Heart left ventricle (tissue), 16 donors: Measurements from ENCODE around the gene MEI1. TPM values are rescaled to one million over a fixed set of nuclear protein-coding genes. Genes with fewer than 3 reads are reported as not detected.

Experiments
- ATAC-seq, 4 donors: fragments of 200-7000 bp; cut with Tn5 transposase; one replicate each; pipeline ENCODE4 v1.9.1; 2020 to 2022; ENCODE audit warnings: moderate library complexity in 4 of 4, mild to moderate bottlenecking in 3 of 4, moderate number of reproducible peaks in 1 of 4
- DNase-seq, 5 donors: peaks; one replicate each; pipeline ENCODE4 v3.0.0-alpha.2; 2020
- H3K27ac ChIP-seq, 12 donors: fragments of 200-600 bp; sonication (generic) in 4 of 12; one replicate each; pipeline versions ENCODE4 v1.5.0 to v1.8.0; 2016 to 2022; ENCODE audit warnings: mild to moderate bottlenecking in 2 of 12
- H3K27me3 ChIP-seq, 9 donors: fragments of 200-600 bp; sonication (generic) in 2 of 9; one replicate each; pipeline versions ENCODE4 v1.5.1 to v1.8.0; 2016 to 2022; ENCODE audit warnings: mild to moderate bottlenecking in 3 of 9
- H3K36me3 ChIP-seq, 9 donors: fragments of 200-600 bp; sonication (generic) in 2 of 9; one replicate each; pipeline versions ENCODE4 v1.5.0 to v1.8.0; 2018 to 2022; ENCODE audit warnings: mild to moderate bottlenecking in 2 of 9
- H3K4me1 ChIP-seq, 12 donors: fragments of 200-600 bp; sonication (generic) in 4 of 12; one replicate each; pipeline versions ENCODE4 v1.5.0 to v1.8.0; 2016 to 2022; ENCODE audit warnings: mild to moderate bottlenecking in 3 of 12
- H3K4me3 ChIP-seq, 12 donors: fragments of 200-600 bp; sonication (generic) in 4 of 12; one replicate each; pipeline versions ENCODE4 v1.5.0 to v1.8.0; 2017 to 2022; ENCODE audit warnings: mild to moderate bottlenecking in 9 of 12, moderate library complexity in 4 of 12
- H3K9me3 ChIP-seq, 12 donors: fragments of 200-600 bp; sonication (generic) in 4 of 12; one replicate each; pipeline versions ENCODE4 v1.5.0 to v1.8.0; 2016 to 2022; ENCODE audit warnings: mild to moderate bottlenecking in 1 of 12
- CTCF ChIP-seq, 12 donors: fragments of 200-600 bp; sonication (generic) in 4 of 12; IDR thresholded peaks; one replicate each; pipeline versions ENCODE4 v1.5.0 to v1.8.0; 2018 to 2022; ENCODE audit warnings: antibody characterized with exemption in 12 of 12, mild to moderate bottlenecking in 5 of 12
- POLR2A ChIP-seq, 2 donors: fragments of 450-650 bp; IDR thresholded peaks; one replicate each; pipeline ENCODE4 v1.6.1; 2017; ENCODE audit warnings: antibody characterized with exemption in 2 of 2, mild to moderate bottlenecking in 2 of 2, moderate library complexity in 2 of 2
- whole genome bisulfite sequencing, 4 donors: extraction: QIAGEN DNeasy Blood & Tissue Kit in 2 of 4; methylation state at CpG; one replicate each; pipeline versions ENCODE4 v1.1.5 to v1.1.7; 2013 to 2018; 5-methylcytosine and 5-hydroxymethylcytosine counted together
- intact Hi-C, 10 donors: fragments of 100-400 bp; cut with DNase I; formaldehyde crosslinking; loops; one replicate each; pipeline versions ENCODE4 v1.11.1 to v1.14.2; 2022
- polyA plus RNA-seq, 2 donors: library from polyadenylated mRNA; stranded (reverse); fragments of 200-250 nt; gene quantifications; one replicate each; pipeline ENCODE4 v1.2.3, GENCODE V29; 2013
- total RNA-seq, 9 donors: library from RNA; depleted of rRNA in 2 of 9; stranded (reverse); fragments of >200 nt in 2 of 9; fragmentation: NEBNext Ultra II Directional in 3 of 9; extraction: Animal tissue kit (Norgen Biotek cat#: 25700) in 3 of 9; gene quantifications; one replicate each; pipeline versions ENCODE4 v1.1.0 to v1.2.4, GENCODE V29; 2016 to 2023
- donor health status: ischemic (EF 13 %, LVEDD 7.1; RV severe dilation, severe dysfunction).
- donor health status: healthy with polysubstance abuse.
- donor health status: DM: no; HTN: yes; CAD: no.
- donor health status: DM: no; HTN: no; CAD: no.
- donor health status: ischemic (EF 25% LVEDD 6.9; RV normal size, moderate dysfunction).
- donor health status: ischemic (EF 25% LVEDD 5.7; RV mildly dilated, moderate dysfunction).
- donor health status: healthy.
- donor health status: DM: yes; HTN: yes; CAD: no.
- donor health status: ischemic (EF 35%, LVEDD 5.7; RV mildly dilated, moderate dysfunction).
- donor health status: nonischemic (EF 11% LVEDD 7.7; RV severe dilation, severe dysfunction).
- donor health status: DM: yes; HTN: yes; CAD: no.
- donor health status: PGD.
- donor health status: ischemic (EF 29% LVEDD 5.4; RV normal size, mild dysfunction).
- donor health status: nonischemic (EF 23%, LVEDD 6.1; RV moderate dilation, normal function).

The MEI1 gene
- total and polyA plus RNA-seq, 11 donors, result 0.23 to 2.3 (median 0.54) TPM; not detected in 4

DNA sequence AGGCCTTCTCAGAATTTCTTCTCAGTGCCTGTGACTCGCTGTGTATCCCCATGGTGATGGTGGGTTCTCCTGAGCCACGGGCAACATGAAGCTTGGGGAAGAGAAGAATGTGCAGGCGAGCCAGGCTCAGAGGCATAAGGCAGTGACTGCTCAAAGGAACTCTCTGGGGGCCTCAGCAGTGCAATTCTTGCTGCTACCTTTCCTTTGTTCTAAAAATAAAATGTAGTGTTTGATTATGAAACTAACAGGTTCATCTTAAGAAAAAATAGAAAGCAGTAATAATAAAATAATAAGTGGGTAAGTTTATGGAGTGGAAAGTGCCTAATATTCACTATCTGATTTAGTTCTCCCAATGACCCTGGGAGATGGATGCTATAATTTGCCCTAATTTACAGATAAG lies 46.7 kb downstream of the MEI1 start:
- WGBS, 4 donors, result 56 to 72% (median 68%) methylated on average over 3 of the region's 3 CpGs
- no peaks in the 10 kb centered on the region for H3K36me3 ChIP-seq
- TF ChIP-seq CTCF (IDR thresholded peaks at IDR 0.05), result no peak
- TF ChIP-seq POLR2A (IDR thresholded peaks at IDR 0.05), result no peak
- no peak overlapping the region for H3K27ac ChIP-seq
- intact Hi-C loops, result loop anchor here in 9 of 10 donors (1.0 to 5.0 kb wide), 3 partner anchors 195 to 196 kb away; no protein-coding TSS in a partner anchor
- no peaks in the 10 kb centered on the region for H3K9me3 ChIP-seq
- no peaks in the 10 kb centered on the region for H3K4me1 ChIP-seq
- H3K4me3 ChIP-seq, result no peak overlapping the region
- ATAC-seq (no peak), DNase-seq (no peak)
- peaks cover 0 to 6% (median 0%) of the 10 kb centered on the region in 9 donors for H3K27me3 ChIP-seq

DNA sequence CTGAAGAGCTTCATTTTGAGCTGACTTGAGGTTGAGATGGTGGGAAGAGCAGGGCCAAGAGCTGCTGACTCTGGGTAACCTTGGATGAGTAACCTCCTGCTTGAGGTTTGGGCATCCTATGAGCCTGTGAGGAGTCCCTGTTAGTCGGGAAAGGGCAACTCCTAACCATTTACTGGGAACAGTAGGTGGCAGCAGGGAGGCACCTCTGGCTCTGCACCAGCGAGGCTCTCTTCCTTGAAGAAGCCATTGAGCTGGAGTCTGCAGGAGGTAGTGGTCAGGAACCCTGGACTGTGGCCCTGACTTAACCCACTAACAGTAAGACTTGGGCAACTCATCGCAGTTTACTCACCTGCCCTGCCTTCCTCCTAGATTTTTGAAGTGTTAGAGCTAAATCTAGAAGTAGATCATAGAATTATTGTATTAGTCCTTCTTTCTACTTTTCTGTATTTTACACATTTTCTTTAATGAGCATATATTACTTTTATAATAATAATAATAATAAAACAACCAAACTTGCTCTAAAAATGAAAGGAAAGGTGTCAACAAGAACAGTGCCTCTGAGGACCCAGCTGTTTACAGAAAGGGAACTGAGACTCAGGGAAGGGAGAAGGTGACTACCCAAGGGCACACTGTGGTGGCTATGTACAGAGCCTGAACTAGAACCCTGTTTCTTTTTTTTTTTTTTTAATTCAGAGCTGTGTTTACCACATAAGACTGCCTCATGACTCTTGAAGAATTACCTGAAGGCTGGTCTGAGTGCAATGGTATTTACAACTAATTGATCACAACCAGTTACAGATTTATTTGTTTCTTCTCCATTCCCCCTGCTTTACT lies 47.5 kb downstream of the MEI1 start:
- ATAC-seq, result peak; percentile 64 to 94 (median 88)
- Histone ChIP-seq H3K9me3 (no peaks in the 10 kb centered on the region), H3K27ac (no peak overlapping the region), H3K27me3 (peaks cover 0 to 6% (median 0%) of the 10 kb centered on the region in 9 donors), H3K36me3 (no peaks in the 10 kb centered on the region), H3K4me3 (no peak overlapping the region), H3K4me1 (no peaks in the 10 kb centered on the region)
- WGBS, 4 donors, result 4 to 11% (median 7%) methylated on average over 1 to 3 of the region's 3 CpGs
- intact Hi-C loops, result loop anchor here in 9 of 10 donors (1.0 to 5.0 kb wide), 3 partner anchors 194 to 196 kb away; no protein-coding TSS in a partner anchor
- DNase-seq, result peak; percentile 59 to 82 (median 69)
- no peak for TF ChIP-seq POLR2A (IDR thresholded peaks at IDR 0.05)
- peak; percentile 51 to 79 (median 68) for TF ChIP-seq CTCF (IDR thresholded peaks at IDR 0.05)

DNA sequence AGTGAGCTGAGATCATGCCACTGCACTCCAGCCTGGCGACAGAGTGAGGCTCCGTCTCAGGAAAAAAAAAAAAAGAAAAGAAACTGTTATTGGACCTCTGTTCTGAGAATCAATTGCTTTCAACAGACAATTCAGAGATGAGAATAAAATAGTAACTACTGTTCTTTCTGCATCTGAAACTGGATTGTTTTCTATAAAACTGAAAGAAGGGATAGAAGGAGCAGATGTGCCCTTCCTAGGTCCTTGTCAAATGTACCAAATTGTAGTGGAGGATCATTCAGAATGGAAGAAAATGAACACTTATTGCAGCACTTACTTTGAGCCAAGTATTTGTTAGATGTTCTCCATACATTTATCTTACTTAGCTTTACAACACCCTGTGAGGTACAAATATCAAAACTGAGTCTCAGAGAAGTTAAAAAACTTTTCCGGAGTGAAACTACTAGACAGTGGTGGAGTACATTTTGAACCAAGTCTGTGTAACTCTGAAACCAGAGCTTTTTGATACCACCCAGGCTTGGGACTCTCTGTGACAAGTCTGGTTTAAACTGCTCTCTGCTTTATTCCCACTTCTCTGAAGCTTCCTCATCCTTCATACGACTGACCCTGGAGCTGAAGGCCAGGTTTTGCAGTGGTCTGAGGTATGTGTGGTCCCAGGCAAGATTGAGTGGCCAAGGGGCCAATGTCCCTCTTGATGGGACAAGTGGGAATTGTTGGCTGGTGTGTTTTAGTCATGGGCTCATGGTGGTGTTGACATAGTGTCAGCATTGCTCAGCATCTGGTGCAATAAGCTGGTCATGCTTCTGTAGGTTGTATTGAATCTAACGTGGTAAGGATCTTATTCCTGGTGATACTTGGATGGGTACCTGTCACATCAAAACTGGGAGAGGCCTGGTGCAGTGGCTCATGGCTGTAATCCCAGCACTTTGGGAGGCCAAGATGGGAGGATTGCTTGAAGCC lies 53.0 kb downstream of the MEI1 start:
- ATAC-seq, result no peak
- H3K4me1 ChIP-seq, result no peaks in the 10 kb centered on the region
- DNase-seq, result no peak
- no peak overlapping the region for H3K27ac ChIP-seq
- no peaks in the 10 kb centered on the region for H3K36me3 ChIP-seq
- 79 to 84% (median 80%) methylated on average over 5 of the region's 5 CpGs for WGBS, 4 donors
- H3K9me3 ChIP-seq, result no peaks in the 10 kb centered on the region
- intact Hi-C loops, result no loop called here
- peaks cover 0 to 4% (median 0%) of the 10 kb centered on the region in 9 donors for H3K27me3 ChIP-seq
- no peak overlapping the region for H3K4me3 ChIP-seq
- TF ChIP-seq POLR2A (IDR thresholded peaks at IDR 0.05), result no peak
- no peak for TF ChIP-seq CTCF (IDR thresholded peaks at IDR 0.05)
